Measurements from ENCODE around the gene WNT7B. TPM values are rescaled to one million over a fixed set of nuclear protein-coding genes. Genes with fewer than 3 reads are reported as not detected.
A peak's percentile ranks its signal among the peaks of the same experiment; 100 is the strongest.

Gene WNT7B
- total RNA-seq, 6 donors from 2014 or later: 5.2 to 15.6 (median 8.8) TPM

DNA sequence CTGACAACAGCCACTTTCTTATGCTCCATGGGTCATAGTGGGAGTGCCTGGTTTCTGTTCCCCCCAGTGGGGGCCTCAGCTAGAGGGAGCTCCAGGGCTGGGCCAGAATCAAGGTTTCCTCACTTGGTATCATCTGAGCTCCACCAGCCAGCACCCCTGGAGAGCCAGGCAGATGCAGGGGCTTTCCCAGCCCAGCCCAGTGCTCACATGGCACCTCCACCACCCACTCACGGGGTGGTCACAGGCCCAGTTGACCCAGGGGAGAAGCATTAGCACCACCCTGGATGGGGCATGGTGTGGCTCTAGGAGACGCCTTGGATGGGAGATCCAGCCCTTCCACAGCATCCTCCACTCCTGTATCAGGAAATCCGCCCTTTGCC is 24.1 kb upstream of the WNT7B start:
- Histone ChIP-seq H3K27ac (peak overlapping the region; percentile 50 to 72 (median 66)), H3K9me3 (no peaks in the 10 kb centered on the region), H3K4me3 (no peak overlapping the region), H3K36me3 (no peaks in the 10 kb centered on the region), H3K4me1 (peaks cover 45 to 57% (median 51%) of the 10 kb centered on the region in 4 donors), H3K27me3 (no peaks in the 10 kb centered on the region)
- DNase-seq: no peak
- no peak for TF ChIP-seq POLR2AphosphoS5 (IDR thresholded peaks at IDR 0.05)
- TF ChIP-seq, protein P1, sequence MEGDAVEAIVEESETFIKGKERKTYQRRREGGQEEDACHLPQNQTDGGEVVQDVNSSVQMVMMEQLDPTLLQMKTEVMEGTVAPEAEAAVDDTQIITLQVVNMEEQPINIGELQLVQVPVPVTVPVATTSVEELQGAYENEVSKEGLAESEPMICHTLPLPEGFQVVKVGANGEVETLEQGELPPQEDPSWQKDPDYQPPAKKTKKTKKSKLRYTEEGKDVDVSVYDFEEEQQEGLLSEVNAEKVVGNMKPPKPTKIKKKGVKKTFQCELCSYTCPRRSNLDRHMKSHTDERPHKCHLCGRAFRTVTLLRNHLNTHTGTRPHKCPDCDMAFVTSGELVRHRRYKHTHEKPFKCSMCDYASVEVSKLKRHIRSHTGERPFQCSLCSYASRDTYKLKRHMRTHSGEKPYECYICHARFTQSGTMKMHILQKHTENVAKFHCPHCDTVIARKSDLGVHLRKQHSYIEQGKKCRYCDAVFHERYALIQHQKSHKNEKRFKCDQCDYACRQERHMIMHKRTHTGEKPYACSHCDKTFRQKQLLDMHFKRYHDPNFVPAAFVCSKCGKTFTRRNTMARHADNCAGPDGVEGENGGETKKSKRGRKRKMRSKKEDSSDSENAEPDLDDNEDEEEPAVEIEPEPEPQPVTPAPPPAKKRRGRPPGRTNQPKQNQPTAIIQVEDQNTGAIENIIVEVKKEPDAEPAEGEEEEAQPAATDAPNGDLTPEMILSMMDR (IDR thresholded peaks at IDR 0.05): no peak
- no peak for TF ChIP-seq POLR2A (IDR thresholded peaks at IDR 0.05)
- TF ChIP-seq EP300 (IDR thresholded peaks at IDR 0.05): no peak
- ATAC-seq (ENCODE audit: low FRiP score in 2 of 2): no peak
- 66 to 74% methylated on average over 3 of the region's 3 CpGs for WGBS, 2 donors

DNA sequence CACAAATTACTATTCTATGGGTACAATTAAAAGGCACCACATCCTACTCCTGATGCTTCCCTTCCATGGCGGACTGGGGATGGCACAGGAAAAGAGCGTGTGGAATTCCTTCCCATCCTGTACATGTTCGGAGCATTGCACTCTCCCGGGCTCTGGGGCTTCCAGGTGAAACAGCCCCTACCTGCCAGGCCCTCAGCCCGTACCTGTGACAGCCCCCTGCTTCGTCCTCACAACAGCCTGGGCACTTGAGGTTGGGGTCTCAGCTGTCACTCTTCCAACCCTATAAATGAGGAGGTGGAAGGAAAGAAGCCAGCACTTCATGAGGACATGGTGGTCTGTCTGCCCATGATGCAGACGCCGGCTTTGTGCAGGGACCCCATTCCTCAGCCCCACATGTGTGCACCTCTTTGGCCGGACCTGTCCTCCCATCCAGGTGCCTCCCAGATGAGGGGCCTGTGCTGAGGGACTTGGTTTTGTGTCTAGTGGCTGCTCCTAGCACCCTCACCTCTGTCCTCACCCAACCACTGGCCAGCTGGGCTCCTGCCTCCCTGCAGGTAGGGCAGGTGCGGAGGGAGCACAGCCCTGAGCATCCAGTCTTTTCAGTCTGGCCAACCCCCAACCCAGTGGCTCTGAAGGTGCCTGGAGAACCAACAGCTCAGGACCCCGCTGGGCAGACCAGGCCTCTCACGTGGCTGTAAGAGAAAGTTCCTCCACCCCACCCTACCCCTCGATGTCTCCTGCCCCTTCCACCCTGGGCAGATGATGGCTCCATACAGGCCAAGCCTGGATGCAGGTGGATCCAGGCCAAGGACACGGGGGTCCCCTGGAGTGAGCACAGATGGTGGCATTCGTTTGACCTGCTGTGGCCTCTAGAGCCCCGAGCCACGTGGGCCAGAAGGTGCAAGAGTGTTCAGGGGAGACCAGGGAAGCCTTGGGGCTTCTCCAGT is 23.4 kb upstream of the WNT7B start:
- TF ChIP-seq POLR2AphosphoS5 (IDR thresholded peaks at IDR 0.05) (no peak), POLR2A (IDR thresholded peaks at IDR 0.05) (no peak)
- TF ChIP-seq, protein P1 (IDR thresholded peaks at IDR 0.05): no peak
- Histone ChIP-seq H3K4me1 (peaks cover 50 to 59% (median 56%) of the 10 kb centered on the region in 4 donors), H3K9me3 (no peaks in the 10 kb centered on the region), H3K27me3 (no peaks in the 10 kb centered on the region), H3K4me3 (no peak overlapping the region), H3K27ac (peak overlapping the region in 3 of 4 donors; percentile 61 to 72 (median 70)), H3K36me3 (no peaks in the 10 kb centered on the region)
- no peak for DNase-seq
- no peak for ATAC-seq (ENCODE audit: low FRiP score in 2 of 2)
- 75 to 81% methylated on average over 8 to 17 of the region's 17 CpGs for WGBS, 2 donors

DNA sequence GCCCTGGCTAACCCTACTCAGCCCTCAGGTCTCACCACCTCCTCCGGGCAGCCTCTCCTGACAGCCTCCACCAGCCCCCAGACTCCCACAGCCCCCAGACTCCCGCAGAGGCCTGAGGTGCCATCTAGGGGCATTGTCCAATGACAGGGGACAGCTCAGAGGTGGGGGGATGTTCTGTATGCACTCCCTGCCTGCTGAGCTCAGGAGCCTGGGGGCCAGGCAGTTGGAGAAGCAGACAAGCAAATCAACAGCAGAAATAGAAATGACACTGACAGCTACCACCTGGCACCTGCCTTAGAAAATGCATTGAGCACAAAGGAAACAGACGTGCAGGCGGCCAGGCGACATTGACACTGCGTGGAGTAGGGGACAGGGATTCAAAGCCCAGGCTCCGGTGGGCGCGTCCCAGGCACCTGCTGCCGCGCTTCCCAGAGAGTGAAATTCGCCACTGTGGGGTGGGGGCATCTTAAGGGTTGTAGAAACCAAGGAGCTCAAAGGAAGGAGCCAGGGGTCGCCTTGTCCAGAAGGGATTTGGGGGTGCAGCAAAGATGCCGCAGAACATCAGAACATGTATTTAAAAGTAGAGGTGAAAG is 22.5 kb upstream of the WNT7B start:
- no peak for ATAC-seq (ENCODE audit: low FRiP score in 2 of 2)
- 90 to 92% methylated on average over 14 of the region's 14 CpGs for WGBS, 2 donors
- Histone ChIP-seq H3K27ac (peak overlapping the region in 2 of 4 donors; percentile 88 to 89), H3K9me3 (no peaks in the 10 kb centered on the region), H3K4me1 (peaks cover 59 to 68% (median 64%) of the 10 kb centered on the region in 4 donors), H3K36me3 (no peaks in the 10 kb centered on the region), H3K4me3 (no peak overlapping the region), H3K27me3 (no peaks in the 10 kb centered on the region)
- no peak for TF ChIP-seq POLR2A (IDR thresholded peaks at IDR 0.05)
- TF ChIP-seq, protein P1 (IDR thresholded peaks at IDR 0.05): no peak
- no peak for DNase-seq

DNA sequence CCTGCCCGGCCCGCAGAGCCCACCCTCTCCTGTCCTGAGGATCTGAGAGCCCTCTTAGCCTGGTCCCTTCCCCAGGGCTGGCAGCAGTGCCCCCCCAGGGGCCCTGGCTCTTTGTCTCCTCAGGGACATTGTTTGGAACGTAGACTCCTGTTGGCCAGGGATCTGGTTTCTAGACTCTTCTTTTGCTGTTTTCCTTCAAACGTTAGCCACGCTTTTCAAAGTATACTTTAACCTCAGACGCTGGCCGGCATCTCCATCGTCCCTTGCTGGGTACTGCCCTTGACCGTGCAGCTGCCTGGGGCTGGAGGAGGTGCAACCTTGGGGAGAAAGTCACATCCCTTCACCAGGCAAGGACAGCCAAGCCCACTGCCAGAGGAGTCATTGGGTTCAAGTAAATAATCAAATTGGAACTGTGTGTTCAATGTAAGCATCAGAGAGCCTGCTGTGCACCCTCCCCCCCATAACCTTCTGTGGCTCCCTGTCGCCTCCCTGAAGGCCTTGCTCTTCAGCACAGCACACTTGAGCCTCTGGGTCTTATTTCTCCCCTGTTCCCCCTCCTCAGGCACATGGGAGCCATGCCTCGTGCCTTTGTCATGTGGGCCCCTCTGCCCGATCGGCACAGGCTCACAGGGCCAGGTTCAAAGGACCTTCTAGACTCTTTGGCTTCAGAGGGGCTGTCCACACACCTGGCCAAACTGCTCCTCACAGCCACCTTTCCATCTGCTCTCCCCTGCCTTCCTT is 21.8 kb upstream of the WNT7B start:
- no peaks in the 10 kb centered on the region for H3K36me3 ChIP-seq
- H3K4me1 ChIP-seq: peaks cover 61 to 71% (median 65%) of the 10 kb centered on the region in 4 donors
- H3K4me3 ChIP-seq: no peak overlapping the region
- ATAC-seq (ENCODE audit: low FRiP score in 2 of 2) (no peak), DNase-seq (no peak)
- H3K27me3 ChIP-seq: no peaks in the 10 kb centered on the region
- peak overlapping the region; percentile 87 to 89 (median 88) for H3K27ac ChIP-seq
- H3K9me3 ChIP-seq: no peaks in the 10 kb centered on the region
- TF ChIP-seq, protein P1 (IDR thresholded peaks at IDR 0.05): no peak
- TF ChIP-seq POLR2AphosphoS5 (IDR thresholded peaks at IDR 0.05) (no peak), EP300 (IDR thresholded peaks at IDR 0.05) (no peak), POLR2A (IDR thresholded peaks at IDR 0.05) (no peak)
- WGBS, 2 donors: 80 to 81% methylated on average over 12 to 13 of the region's 13 CpGs
